CD4-positive, alpha-beta T cell treated with Interleukin-15 for 4 hours (primary cell): ENCODE data around the gene ZDHHC24.
"Not testable (repeated sequence)": the region's sequence is repeated elsewhere in the genome, so short reads cannot be mapped to it uniquely, and the experiment has no call there.

Experiments used
- DNase-seq: peaks from one replicate; pipeline ENCODE4 v3.0.0-alpha.2; 2020; ENCODE audit warnings: low spot score

The ZDHHC24 gene

DNA sequence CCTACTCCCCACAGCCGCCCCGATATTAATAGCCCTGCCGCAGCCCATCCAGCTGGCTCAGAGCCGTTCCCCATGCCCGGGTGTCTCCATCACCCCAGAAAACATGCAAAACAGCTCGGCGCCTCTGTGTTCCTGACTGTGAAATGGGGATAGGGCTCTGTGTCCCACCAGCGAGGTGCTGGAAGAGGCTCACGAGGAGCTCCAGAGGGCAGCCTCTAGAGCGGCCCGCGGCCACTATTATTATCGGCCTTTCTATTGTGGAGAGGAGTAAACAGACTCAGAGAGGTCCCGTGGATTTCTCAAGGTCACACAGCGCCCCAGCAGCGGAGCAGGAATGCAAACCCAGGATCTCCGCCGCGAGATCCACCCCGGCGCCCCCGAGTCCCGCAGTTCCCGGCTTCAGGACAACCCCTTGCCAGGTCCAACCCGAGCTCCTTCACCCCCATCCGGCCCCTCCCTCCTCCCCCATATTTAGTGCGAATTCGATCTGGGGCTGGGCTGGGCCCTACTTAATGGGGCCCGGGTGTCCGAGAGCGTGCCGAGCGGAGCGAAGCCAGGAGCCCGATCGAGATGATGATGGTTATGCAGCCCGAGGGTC is 619 bp upstream of the ZDHHC24 start, which contains the start of gene ACTN3:
ACTN3 (plus strand) TSS at position 536 of the 598 bp plus-strand sequence; CDS start at position 571, 35 bp downstream.
- no peak for DNase-seq

DNA sequence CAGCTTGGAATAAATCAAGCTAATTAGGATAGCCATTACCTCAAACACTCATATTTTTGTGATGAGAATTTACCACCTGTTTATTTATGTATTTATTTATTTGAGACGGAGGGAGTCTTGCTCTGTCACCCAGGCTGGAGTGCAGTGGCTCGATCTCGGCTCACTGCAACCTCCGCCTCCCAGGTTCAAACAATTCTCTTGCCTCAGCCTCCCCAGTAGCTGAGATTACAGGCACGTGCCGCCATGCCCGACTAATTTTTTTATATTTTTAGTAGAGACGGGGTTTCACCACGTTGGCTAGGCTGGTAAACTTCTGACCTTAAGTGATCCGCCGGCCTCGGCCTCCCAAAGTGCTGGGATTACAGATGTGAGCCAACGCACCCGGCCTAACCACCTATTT is 896 bp downstream of the ZDHHC24 start:
- DNase-seq = not testable (repeated sequence)

GRCh38 chr11:66543263-66544107 is 2.4 kb downstream of the ZDHHC24 start:
- peak; percentile 59 for DNase-seq

DNA sequence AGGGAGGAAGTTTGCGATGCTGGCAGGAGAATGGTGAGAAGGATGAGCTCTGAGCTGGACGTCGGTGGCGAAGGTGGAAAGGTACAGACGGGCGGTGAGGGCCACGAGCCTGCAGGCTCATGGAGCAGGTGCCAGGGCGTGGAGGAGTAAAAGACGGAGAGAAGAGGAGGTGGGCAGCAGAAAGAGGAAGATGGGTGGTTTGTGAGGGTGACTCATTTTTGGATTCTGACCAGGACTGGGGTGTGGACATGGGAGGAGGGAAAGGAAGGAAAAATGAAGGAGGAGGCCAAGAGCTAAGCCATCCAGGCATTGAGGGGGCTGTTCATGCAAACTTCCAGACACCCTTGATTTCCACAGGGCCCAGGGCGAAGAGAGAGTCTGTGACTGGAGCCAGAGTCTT is 3.5 kb downstream of the ZDHHC24 start:
- no peak for DNase-seq

DNA sequence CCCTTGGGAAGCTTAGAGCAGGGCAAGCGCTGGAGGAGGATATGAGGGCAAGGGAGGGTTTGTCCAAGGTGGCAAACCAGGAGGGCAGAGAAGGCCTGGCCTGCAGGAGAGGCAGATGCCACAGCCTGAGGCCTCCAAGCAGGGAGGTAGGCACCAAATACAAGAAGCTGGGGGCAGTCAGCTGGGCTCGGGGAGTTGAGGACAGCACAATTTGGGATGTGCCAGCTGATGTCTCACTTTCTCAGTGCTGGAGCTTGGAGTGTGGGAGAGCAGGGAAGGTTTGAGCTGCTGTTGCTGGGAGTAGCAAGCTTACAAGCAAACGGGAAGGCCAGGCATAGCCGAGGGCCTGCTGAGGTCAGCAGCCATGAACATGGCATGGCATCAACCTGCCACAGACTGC is 4.0 kb downstream of the ZDHHC24 start:
- no peak for DNase-seq

- not testable (repeated sequence) for DNase-seq
Observed at GRCh38 chr11:66540598-66540997, 5.2 kb downstream of the ZDHHC24 start.

DNA sequence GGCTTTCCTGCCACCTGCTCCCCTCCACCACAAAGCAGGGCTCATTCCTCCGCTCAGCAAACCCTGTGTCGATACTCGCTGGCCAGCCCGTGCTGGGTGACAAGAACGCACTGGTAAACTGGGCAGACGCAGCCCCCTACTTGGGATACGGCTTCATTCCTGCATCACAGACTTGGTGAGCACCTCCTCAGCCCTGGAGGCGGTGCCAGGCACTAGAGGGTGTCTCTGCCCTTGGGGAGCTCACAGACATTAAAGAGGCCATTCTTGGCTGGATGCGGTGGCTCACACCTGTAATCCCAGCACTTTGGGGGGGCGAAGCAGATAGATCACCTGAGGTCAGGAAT is 6.0 kb downstream of the ZDHHC24 start:
- no peak for DNase-seq

DNA sequence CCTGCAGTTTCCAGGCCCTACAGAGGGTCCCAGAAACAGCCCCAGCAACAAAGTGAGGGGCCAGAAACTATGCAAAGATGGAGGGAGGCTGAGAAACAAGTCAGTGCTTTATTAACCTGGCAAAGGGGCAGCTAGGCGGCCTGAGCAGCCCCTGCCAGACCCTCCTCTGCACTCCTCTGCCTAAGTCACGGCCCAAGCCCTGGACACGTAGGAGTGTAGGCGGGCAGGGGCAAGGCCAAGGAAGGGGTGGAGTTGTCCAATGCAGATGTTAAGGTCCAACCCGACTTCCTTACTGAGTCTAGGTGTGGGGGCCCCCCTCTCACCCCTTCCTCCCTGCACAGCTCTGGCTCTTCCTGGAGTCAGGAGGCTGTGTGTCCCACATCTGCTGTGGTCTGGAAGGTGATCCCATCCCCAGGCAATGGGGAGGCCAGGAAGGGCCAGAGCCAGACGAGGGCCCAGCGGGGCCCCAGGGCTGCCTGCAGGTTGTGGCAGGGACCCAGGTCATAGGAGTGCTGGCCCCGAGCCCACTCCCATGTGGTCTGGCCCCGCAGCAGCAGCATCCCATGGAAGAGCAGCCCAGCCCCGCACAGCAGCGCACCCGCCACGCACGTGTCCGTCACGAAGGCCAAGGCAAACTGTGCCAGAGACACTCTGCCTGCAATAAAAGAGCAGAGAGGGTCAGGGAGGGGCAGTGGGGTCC is 6.5 kb downstream of the ZDHHC24 start:
- DNase-seq = no peak

DNA sequence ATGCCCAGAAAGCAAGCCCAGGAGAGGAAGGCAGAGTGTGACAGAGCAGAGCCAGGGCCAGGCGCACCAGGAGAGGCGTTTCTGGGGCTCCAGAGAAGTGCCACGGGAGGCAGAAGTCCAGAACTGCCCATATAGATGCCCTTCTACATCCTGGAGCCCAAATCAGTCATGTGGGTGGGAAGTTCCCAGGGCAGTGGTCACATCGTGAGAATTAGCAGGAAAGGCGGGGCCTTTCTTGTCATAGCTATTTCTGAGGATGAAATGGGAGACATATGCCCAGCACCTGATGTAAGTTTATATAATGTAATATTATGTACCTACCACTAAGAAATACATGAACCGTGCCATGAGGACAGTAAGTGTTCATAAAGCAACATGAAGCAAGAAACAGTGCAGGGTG is 13.1 kb downstream of the ZDHHC24 start:
- no peak for DNase-seq

GRCh38 chr11:66531841-66532240 is 14.0 kb downstream of the ZDHHC24 start:
- no peak for DNase-seq

DNA sequence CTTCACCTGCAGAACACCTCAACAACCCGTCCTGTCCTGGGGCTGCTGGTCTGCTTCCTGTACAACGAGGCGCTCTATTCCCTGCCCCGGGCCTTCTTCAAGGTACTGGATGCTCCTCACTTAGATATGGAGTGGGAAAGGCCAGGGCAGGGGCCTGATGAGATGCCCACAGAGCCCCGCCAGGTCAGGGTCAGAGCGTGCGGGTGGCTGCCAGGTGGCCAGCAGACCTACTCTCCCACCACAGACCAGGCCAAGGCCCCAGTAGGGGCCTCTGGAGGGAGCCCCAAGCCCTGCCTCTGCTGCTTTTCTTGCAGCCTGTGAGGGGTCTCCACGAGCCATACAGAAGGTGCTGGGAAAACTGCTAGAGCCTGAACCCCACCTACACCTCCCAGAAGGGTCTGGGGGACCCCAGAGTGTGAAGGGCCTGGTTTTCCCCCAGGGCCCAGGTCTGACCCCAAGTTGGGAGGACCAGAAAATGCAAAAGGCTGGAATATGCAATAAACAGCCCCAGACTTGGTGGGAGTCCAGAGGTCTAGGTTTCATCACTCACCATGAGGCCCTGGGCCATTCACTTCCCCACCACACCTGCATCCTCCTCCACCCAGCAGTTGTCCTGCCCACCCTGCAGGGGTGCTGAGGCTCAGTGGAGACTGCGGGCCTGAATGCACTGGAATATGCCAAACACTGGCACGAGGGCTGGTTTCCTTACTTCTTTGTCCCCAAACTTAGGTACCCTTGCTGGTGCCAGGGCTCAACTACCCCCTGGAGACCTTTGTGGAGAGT is 14.7 kb downstream of the ZDHHC24 start:
- DNase-seq = no peak

DNA sequence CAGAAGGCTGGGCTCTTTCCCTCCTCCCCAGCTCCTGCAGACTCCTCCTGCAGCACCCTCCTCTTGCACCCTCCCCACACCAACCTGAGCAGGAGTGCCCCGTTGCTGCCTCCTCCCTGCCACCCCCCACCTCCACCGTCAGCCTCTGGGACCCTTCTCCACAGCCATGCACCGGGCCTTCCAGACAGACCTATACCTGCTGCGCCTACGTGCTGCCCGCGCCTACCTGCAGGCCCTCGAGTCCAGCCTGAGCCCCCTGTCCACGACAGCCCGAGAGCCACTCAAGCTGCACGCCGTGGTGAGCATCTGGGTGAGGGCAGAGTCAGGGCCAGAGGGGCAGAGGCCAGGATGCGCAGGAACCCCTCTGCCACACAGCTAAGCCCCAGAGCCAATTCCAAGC is 16.2 kb downstream of the ZDHHC24 start:
- DNase-seq = no peak

DNA sequence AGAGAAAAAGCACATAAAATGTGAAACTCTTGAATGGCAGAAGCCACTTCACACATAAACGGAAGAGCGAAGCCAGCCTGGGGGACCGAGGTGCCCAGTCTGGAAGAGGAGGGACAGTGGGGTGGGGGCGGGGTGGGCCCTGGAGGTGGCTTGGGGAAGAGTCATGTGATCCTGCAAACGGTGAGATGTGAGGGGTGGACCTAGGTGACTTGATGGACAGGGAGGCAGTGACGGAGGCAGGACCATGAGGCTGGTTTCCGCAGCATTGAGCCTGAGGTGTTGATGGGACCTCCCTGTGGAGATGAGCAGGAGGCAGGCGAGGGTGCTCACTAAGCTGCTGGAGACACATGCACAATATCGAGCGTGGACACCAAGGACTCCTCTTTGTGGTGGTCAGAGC is 16.8 kb downstream of the ZDHHC24 start:
- no peak for DNase-seq

- DNase-seq = no peak
Observed at GRCh38 chr11:66524304-66525040, 21.4 kb downstream of the ZDHHC24 start.

- DNase-seq = no peak
Observed at GRCh38 chr11:66523611-66524010, 22.2 kb downstream of the ZDHHC24 start.

DNA sequence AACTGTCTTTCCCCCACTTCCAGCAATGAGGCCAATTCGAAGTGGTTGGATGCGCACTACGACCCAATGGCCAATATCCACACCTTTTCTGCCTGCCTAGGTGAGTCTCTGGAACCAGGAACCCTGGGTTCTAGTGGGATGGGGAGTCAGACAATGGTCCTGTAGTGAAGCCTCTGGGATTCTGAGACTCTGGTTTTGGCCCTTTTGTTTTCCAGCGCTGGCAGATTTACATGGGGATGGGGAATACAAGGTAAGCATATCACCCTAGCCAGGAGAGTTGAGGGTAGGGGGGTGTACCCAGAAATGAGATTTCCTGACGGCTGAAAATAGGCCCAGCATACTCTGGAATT is 34.9 kb downstream of the ZDHHC24 start:
- no peak for DNase-seq

DNA sequence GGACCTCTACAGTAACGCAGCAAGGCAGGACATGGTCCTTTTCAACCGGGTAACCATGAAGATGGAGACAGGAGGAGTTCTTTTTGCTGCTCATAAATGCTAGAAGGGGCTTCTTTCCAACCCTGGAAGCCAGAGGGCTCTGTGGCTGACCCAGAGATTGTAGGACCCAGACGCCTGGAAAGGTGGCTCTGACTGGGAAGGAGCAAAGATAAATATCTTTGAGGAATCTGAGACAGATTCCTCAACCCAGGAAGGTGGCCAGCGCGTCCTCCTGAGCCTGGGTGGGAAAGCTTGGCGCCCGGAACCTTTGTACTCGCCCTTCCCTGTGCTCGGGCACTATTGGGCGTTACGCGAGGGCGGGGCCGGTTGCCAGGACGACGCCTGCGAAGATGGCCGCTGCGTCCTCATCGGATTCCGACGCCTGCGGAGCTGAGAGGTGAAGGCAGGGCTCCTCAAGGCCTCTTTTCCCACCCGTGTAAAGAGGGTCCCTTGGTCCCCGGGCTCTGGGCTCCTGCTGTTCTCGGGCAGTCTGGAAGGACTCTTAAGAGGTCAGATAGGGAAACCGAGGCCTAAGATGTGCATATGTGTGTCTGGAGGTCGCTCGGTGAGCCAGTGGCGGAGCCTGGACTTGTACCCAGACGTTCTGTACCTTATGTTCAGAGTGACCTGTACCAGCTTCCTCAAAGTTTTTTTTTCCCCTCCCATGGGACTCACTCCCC is 35.4 kb downstream of the ZDHHC24 start, which contains the start of gene BBS1:
BBS1 (plus strand) TSS at position 365 of the 719 bp plus-strand sequence; CDS start at position 390, 25 bp downstream.
- DNase-seq = peak; percentile 82

DNA sequence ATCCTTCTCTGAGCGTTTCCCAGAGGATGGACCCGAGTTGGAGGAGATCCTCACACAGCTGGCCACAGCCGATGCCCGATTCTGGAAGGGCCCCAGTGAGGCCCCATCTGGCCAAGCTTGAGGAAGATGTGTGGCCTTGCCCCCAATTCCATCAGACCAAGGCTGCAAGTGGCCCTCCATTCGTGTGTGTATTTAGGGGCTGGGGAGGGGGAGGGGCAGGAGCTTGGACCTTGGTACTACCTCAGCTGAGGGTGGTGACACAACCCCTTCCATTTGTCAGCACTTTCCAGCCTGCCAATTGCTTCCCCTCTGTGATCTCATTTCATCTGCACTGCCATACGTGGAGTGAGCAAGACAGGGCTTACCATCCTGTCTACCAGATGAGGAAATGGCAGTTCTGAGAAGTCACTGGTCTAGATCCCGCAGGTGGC is 36.7 kb downstream of the ZDHHC24 start:
- no peak for DNase-seq

GRCh38 chr11:66505276-66505816 is 40.5 kb downstream of the ZDHHC24 start:
- no peak for DNase-seq

GRCh38 chr11:66498506-66498905 is 47.3 kb downstream of the ZDHHC24 start:
- no peak for DNase-seq
